Fibroblast of lung (primary cell): ENCODE data around the gene SAT2.

Experiments
- EZH2 ChIP-seq: IDR thresholded peaks from 2 replicates; pipeline ENCODE4 v1.5.1; 2012; ENCODE audit warnings: low read length, control low read depth, mild to moderate bottlenecking; ENCODE audit errors: missing control alignments
- TF ChIP-seq, protein P1 (sequence below), 2 donors: IDR thresholded peaks in 1 of 2; conservative IDR thresholded peaks in 1 of 2; 1 replicate in 1 of 2; 2 replicates in 1 of 2; pipeline ENCODE4 v1.5.1; 2011 to 2012; ENCODE audit warnings: low read length in 2 of 2, control low read depth in 1 of 2, inconsistent platforms in 1 of 2, low read depth in 1 of 2, mild to moderate bottlenecking in 1 of 2

DNA sequence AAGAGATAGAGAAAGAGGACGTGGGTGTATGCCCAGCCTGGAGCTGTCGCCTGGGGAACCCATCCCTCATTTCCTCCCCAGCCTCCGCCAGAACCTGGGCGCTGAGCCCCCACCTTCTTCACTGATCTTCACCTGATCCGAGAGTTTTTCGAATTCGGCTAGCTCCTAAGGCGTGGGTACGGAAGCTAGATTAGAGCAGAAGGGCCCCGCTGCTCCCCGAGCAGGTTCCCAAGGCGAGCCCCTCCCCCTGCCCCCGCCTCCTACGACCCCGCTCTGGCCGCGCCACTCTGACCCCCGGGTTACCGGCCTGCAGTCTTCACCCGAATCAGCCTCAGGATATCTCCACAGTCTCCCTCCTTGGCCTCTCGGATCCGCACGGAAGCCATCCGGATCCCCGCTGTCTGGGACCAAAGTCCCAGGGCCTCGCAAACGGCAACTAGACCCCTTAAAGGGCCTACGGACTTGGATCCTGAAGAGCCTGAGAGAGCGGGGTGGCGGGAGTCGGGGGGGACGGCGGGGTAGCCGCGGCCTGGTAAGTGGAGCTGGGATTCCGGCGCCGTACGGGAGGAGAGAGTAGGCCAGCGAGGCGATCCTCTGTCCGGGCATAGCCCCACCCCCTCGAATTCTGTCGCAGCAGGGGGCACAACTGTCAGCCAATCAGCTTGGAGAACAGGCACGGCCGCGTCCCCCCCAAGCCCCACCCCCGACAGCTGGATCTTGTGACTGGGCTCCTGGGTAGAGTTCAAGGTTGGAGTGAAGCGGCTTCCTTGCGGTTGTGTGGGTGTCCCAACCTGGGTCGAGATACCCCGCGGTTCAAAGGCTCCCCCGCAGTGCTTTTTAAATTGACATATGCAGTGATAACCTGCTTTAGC is at the start of gene SAT2:
- TF ChIP-seq, protein P1, sequence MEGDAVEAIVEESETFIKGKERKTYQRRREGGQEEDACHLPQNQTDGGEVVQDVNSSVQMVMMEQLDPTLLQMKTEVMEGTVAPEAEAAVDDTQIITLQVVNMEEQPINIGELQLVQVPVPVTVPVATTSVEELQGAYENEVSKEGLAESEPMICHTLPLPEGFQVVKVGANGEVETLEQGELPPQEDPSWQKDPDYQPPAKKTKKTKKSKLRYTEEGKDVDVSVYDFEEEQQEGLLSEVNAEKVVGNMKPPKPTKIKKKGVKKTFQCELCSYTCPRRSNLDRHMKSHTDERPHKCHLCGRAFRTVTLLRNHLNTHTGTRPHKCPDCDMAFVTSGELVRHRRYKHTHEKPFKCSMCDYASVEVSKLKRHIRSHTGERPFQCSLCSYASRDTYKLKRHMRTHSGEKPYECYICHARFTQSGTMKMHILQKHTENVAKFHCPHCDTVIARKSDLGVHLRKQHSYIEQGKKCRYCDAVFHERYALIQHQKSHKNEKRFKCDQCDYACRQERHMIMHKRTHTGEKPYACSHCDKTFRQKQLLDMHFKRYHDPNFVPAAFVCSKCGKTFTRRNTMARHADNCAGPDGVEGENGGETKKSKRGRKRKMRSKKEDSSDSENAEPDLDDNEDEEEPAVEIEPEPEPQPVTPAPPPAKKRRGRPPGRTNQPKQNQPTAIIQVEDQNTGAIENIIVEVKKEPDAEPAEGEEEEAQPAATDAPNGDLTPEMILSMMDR (conservative IDR thresholded peaks at IDR 0.05 in 1 of 2, IDR thresholded peaks at IDR 0.05 in 1 of 2; ENCODE audit: low read depth in 1 of 2, low read length in 2 of 2): no peak
- TF ChIP-seq EZH2: no peak
